SK-N-SH (cell line): ENCODE results near the gene MAGI2. TPM values are rescaled to one million over a fixed set of nuclear protein-coding genes. Genes with fewer than 3 reads are reported as not detected.

Source experiments
- CTCF ChIA-PET: fragments of 300-600, 350-600 bp; formaldehyde crosslinking; extraction: SDS; loops from one replicate; lab custom pipeline; 2021; lab: Yijun Ruan, JAX
- POLR2A ChIA-PET: fragments of 350-600 bp; sonication (Branson Sonifier 250); formaldehyde crosslinking; extraction: SDS; loops from one replicate; lab custom pipeline; 2020; ENCODE audit warnings: antibody characterized with exemption, inconsistent platforms; lab: Yijun Ruan, JAX
- DNase-seq: peaks from one replicate; pipeline ENCODE4 v3.0.0; 2012
- H2AFZ ChIP-seq: fragments of 200-600 bp; sonication (generic); 2 replicates; pipeline ENCODE4 v1.8.1; 2016; ENCODE audit warnings: antibody characterized with exemption, mild to moderate bottlenecking, low read depth
- H3F3A ChIP-seq: fragments of 200-600 bp; sonication (generic); replicated peaks from 2 replicates; pipeline ENCODE3; 2016; ENCODE audit warnings: antibody characterized with exemption, mild to moderate bottlenecking; ENCODE audit not compliant: insufficient read depth
- H3K27ac ChIP-seq, 2 experiments: fragments of 200-500 bp in 1 of 2; fragments of 200-600 bp in 1 of 2; sonication (Bioruptor generic) in 1 of 2; sonication (generic), shearing (Covaris generic) in 1 of 2; 2 replicates each; pipeline versions ENCODE4 v1.5.1 to v1.6.1; 2014 to 2016; ENCODE audit warnings: low read depth in 2 of 2, inconsistent platforms in 1 of 2, low read length in 1 of 2, mild to moderate bottlenecking in 1 of 2, mixed read lengths in 1 of 2
- H3K27me3 ChIP-seq: fragments of 200-600 bp; sonication (generic), shearing (Covaris generic); 2 replicates; pipeline ENCODE4 v1.6.1; 2016; ENCODE audit warnings: mixed run types; ENCODE audit not compliant: insufficient read depth
- H3K36me3 ChIP-seq, 2 experiments: fragments of 200-500 bp in 1 of 2; fragments of 200-600 bp in 1 of 2; sonication (Bioruptor generic) in 1 of 2; sonication (generic) in 1 of 2; replicated peaks in 1 of 2; 2 replicates each; pipeline versions ENCODE3 to v1.5.1; 2014 to 2016; ENCODE audit warnings: low read length in 1 of 2, mild to moderate bottlenecking in 1 of 2; ENCODE audit not compliant: insufficient read depth in 2 of 2, control insufficient read depth in 1 of 2
- H3K4me1 ChIP-seq, 2 experiments: fragments of 200-500 bp in 1 of 2; fragments of 200-600 bp in 1 of 2; sonication (Bioruptor generic) in 1 of 2; sonication (generic), shearing (Covaris generic) in 1 of 2; 2 replicates each; pipeline versions ENCODE4 v1.5.1 to v1.6.1; 2014 to 2016; ENCODE audit warnings: low read depth in 1 of 2, low read length in 1 of 2, mixed run types in 1 of 2; ENCODE audit not compliant: insufficient read depth in 2 of 2, control insufficient read depth in 1 of 2
- H3K4me2 ChIP-seq: fragments of 200-600 bp; sonication (generic), shearing (Covaris generic); 2 replicates; pipeline ENCODE4 v1.6.1; 2017; ENCODE audit warnings: mixed run types
- H3K4me3 ChIP-seq, 2 experiments: fragments of 200-500 bp in 1 of 2; fragments of 200-600 bp in 1 of 2; sonication (Bioruptor generic) in 1 of 2; sonication (generic), shearing (Covaris generic) in 1 of 2; 2 replicates each; pipeline versions ENCODE4 v1.5.1 to v1.8.1; 2014 to 2016; ENCODE audit warnings: low read depth in 2 of 2, inconsistent platforms in 1 of 2, low read length in 1 of 2, mild to moderate bottlenecking in 1 of 2, mixed read lengths in 1 of 2, moderate library complexity in 1 of 2
- H3K79me2 ChIP-seq: fragments of 200-600 bp; sonication (generic); 2 replicates; pipeline ENCODE4 v1.8.1; 2017; ENCODE audit warnings: mild to moderate bottlenecking; ENCODE audit not compliant: insufficient read depth
- H3K9ac ChIP-seq: fragments of 200-600 bp; sonication (generic); 2 replicates; pipeline ENCODE4 v1.6.1; 2017; ENCODE audit warnings: mixed run types
- H3K9me2 ChIP-seq: fragments of 200-600 bp; sonication (generic); 2 replicates; pipeline ENCODE4 v1.6.1; 2017; ENCODE audit warnings: mixed run types
- H3K9me3 ChIP-seq: fragments of 200-600 bp; sonication (generic); 2 replicates; pipeline ENCODE4 v1.6.1; 2017; ENCODE audit warnings: mixed run types, mild to moderate bottlenecking, moderate library complexity
- H4K20me1 ChIP-seq: fragments of 200-600 bp; sonication (generic); 2 replicates; pipeline ENCODE4 v1.6.1; 2017; ENCODE audit warnings: mild to moderate bottlenecking, mixed run types; ENCODE audit not compliant: insufficient read depth
- CHD2 ChIP-seq: fragments of 150-350 bp; IDR thresholded peaks from 2 replicates; pipeline ENCODE4 v1.6.1; 2018; ENCODE audit warnings: low read length; ENCODE audit not compliant: partially characterized antibody
- ELF1 ChIP-seq: IDR thresholded peaks from 2 replicates; pipeline ENCODE4 v1.4.0; 2012
- EP300 ChIP-seq, 2 experiments: IDR thresholded peaks; 2 replicates each; pipeline versions ENCODE4 v1.4.0 to v1.6.1; 2012; ENCODE audit warnings: borderline replicate concordance in 1 of 2, low read depth in 1 of 2, low read length in 1 of 2
- EZH2phosphoT487 ChIP-seq: fragments of 200-600 bp; sonication (generic); IDR thresholded peaks from 2 replicates; pipeline ENCODE4 v1.6.1; 2017; ENCODE audit warnings: low read depth, mixed run types, mild to moderate bottlenecking, antibody characterized with exemption, moderate library complexity, borderline replicate concordance
- FOSL2 ChIP-seq: IDR thresholded peaks from 2 replicates; pipeline ENCODE4 v1.4.0; 2012; ENCODE audit warnings: low read depth, mild to moderate bottlenecking, moderate library complexity, borderline replicate concordance
- FOXJ3 ChIP-seq: sonication (generic); formaldehyde crosslinking; IDR thresholded peaks from 2 replicates; pipeline ENCODE4 v1.5.1; 2020; ENCODE audit warnings: mild to moderate bottlenecking, missing genetic modification reagents
- FOXM1 ChIP-seq: IDR thresholded peaks from 2 replicates; pipeline ENCODE4 v1.4.0; 2012; ENCODE audit warnings: low read depth, mild to moderate bottlenecking
- GABPA ChIP-seq: IDR thresholded peaks from 2 replicates; pipeline ENCODE4 v1.4.0; 2012; ENCODE audit warnings: low read depth, mild to moderate bottlenecking
- JUND ChIP-seq: IDR thresholded peaks from 2 replicates; pipeline ENCODE4 v1.4.0; 2012
- MEF2A ChIP-seq: IDR thresholded peaks from 2 replicates; pipeline ENCODE4 v1.4.0; 2012; ENCODE audit warnings: low read depth, borderline replicate concordance
- MXI1 ChIP-seq: IDR thresholded peaks from 2 replicates; pipeline ENCODE4 v1.6.1; 2012; ENCODE audit warnings: mild to moderate bottlenecking, low read depth, low read length, improper control_type of control experiment
- NFIC ChIP-seq: IDR thresholded peaks from 2 replicates; pipeline ENCODE4 v1.4.0; 2012; ENCODE audit warnings: borderline replicate concordance
- NRF1 ChIP-seq: IDR thresholded peaks from 2 replicates; pipeline ENCODE4 v1.6.1; 2012; ENCODE audit warnings: low read depth, mild to moderate bottlenecking, low read length
- PBX3 ChIP-seq: IDR thresholded peaks from 2 replicates; pipeline ENCODE4; 2012
- POLR2AphosphoS5 ChIP-seq: IDR thresholded peaks from 2 replicates; pipeline ENCODE4 v1.6.1; 2012; ENCODE audit warnings: low read depth, low read length
- RFX5 ChIP-seq: IDR thresholded peaks from 2 replicates; pipeline ENCODE4 v1.6.1; 2012; ENCODE audit warnings: mild to moderate bottlenecking, improper control_type of control experiment, low read length
- RXRA ChIP-seq: IDR thresholded peaks from 2 replicates; pipeline ENCODE4 v1.4.0; 2012; ENCODE audit warnings: low read depth, mild to moderate bottlenecking, borderline replicate concordance
- SIN3A ChIP-seq: IDR thresholded peaks from 2 replicates; pipeline ENCODE4 v1.6.1; 2012; ENCODE audit warnings: low read depth, mild to moderate bottlenecking, low read length, moderate library complexity, borderline replicate concordance
- TAF1 ChIP-seq: IDR thresholded peaks from 2 replicates; pipeline ENCODE4 v1.6.1; 2012; ENCODE audit warnings: low read depth, mild to moderate bottlenecking, low read length, moderate library complexity, borderline replicate concordance
- TCF12 ChIP-seq: IDR thresholded peaks from 2 replicates; pipeline ENCODE4 v1.4.0; 2012
- TEAD4 ChIP-seq: IDR thresholded peaks from 2 replicates; pipeline ENCODE4 v1.4.0; 2012; ENCODE audit warnings: mild to moderate bottlenecking, borderline replicate concordance; ENCODE audit not compliant: insufficient read depth
- YY1 ChIP-seq: IDR thresholded peaks from 2 replicates; pipeline ENCODE4 v1.4.0; 2012; ENCODE audit warnings: low read depth, mild to moderate bottlenecking
- ZBTB33 ChIP-seq: IDR thresholded peaks from 2 replicates; pipeline ENCODE4 v1.4.0; 2012; ENCODE audit warnings: low read depth, borderline replicate concordance
- WGBS: methylation state at CpG from one replicate; pipeline ENCODE4 v1.1.6; 2017; ENCODE audit warnings: low lambda C conversion rate; 5-methylcytosine and 5-hydroxymethylcytosine counted together
- polyA plus RNA-seq, 3 experiments: library from polyadenylated mRNA; depleted of rRNA; stranded (reverse); fragments of >200 nt; gene quantifications; 2 replicates each; pipeline ENCODE4 v1.2.3, GENCODE V29; 2012
- TF ChIP-seq, protein P1 (sequence below): fragments of 150-350 bp; IDR thresholded peaks from 2 replicates; pipeline ENCODE4 v1.6.1; 2016; ENCODE audit warnings: mild to moderate bottlenecking, low read depth, low read length

Gene MAGI2
- polyA plus RNA-seq, 1 of the 3 experiments (the other 2 are of a cell fraction): 1.1 TPM

- H3K4me3 ChIP-seq: no peak overlapping the region
- no peak for DNase-seq
- no peak overlapping the region for H3K9ac ChIP-seq
- ChIA-PET POLR2A (no interaction called here), CTCF (interaction anchor here (0.7 to 0.9 kb wide), 2 partner anchors 9 to 10 kb away, joined by 3 read pairs; no protein-coding TSS in a partner anchor)
- no peak overlapping the region for H2AFZ ChIP-seq
- no peaks in the 10 kb centered on the region for H3K79me2 ChIP-seq
- H4K20me1 ChIP-seq: no peaks in the 10 kb centered on the region
- H3K36me3 ChIP-seq: no peaks in the 10 kb centered on the region
- H3K4me2 ChIP-seq: no peak overlapping the region
- TF ChIP-seq MEF2A (no peak), RXRA (no peak), FOXM1 (no peak), TCF12 (no peak), MXI1 (no peak), FOXJ3 (CRISPR knock-in tag) (no peak), CHD2 (no peak), NFIC (no peak)
- no peaks in the 10 kb centered on the region for H3K9me3 ChIP-seq
- no peaks in the 10 kb centered on the region for H3K27me3 ChIP-seq
- H3K4me1 ChIP-seq: peaks cover 7 to 10% of the 10 kb centered on the region in 2 experiments; a peak in 2 of 4 replicates
- 84% methylated on average over 6 of the region's 6 CpGs for WGBS
- H3F3A ChIP-seq: peaks cover 24% of the 10 kb centered on the region
- no peaks in the 10 kb centered on the region for H3K9me2 ChIP-seq
- no peak overlapping the region for H3K27ac ChIP-seq
Observed at GRCh38 chr7:78636727-78637126, 816.7 kb downstream of the MAGI2 start.

GRCh38 chr7:78635026-78635793, 818.3 kb downstream of the MAGI2 start:
- CTCF ChIA-PET: no interaction called here
- no peak overlapping the region for H2AFZ ChIP-seq
- no peak for DNase-seq
- TF ChIP-seq, protein P1, sequence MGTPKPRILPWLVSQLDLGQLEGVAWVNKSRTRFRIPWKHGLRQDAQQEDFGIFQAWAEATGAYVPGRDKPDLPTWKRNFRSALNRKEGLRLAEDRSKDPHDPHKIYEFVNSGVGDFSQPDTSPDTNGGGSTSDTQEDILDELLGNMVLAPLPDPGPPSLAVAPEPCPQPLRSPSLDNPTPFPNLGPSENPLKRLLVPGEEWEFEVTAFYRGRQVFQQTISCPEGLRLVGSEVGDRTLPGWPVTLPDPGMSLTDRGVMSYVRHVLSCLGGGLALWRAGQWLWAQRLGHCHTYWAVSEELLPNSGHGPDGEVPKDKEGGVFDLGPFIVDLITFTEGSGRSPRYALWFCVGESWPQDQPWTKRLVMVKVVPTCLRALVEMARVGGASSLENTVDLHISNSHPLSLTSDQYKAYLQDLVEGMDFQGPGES: no peak
- 0 out of 2 replicates have a peak, but pooled peaks have one; percentile 25 for TF ChIP-seq SIN3A
- TF ChIP-seq TEAD4: peak; percentile 95
- peak; percentile 76 for TF ChIP-seq MEF2A
- peak; percentile 75 for TF ChIP-seq POLR2AphosphoS5
- peak; percentile 95 for TF ChIP-seq JUND
- peak; percentile 98 for TF ChIP-seq PBX3
- TF ChIP-seq FOXM1: peak; percentile 84; the same call in 1 of the 2 replicates
- peak; percentile 70 for TF ChIP-seq FOSL2
- TF ChIP-seq RXRA: peak; percentile 91; the same call in 1 of the 2 replicates
- TF ChIP-seq TAF1: no peak
- TF ChIP-seq NRF1: no peak
- peak; percentile 100 for TF ChIP-seq TCF12
- TF ChIP-seq YY1: no peak
- TF ChIP-seq ELF1: peak; percentile 51; the same call in 1 of the 2 replicates
- peak in 1 of 2 experiments; percentile 96; a peak in 3 of 4 replicates for TF ChIP-seq EP300 (IDR thresholded peaks at IDR 0.05; ENCODE audit: borderline replicate concordance in 1 of 2, low read depth in 1 of 2, low read length in 1 of 2)
- TF ChIP-seq RFX5: no peak
- TF ChIP-seq EZH2phosphoT487: no peak; the same call in 1 of the 2 replicates
- TF ChIP-seq ZBTB33: peak; percentile 84; the same call in 1 of the 2 replicates
- TF ChIP-seq NFIC: peak; percentile 93
- peak; percentile 26; the same call in 1 of the 2 replicates for TF ChIP-seq GABPA

More at GRCh38 chr7:78635026-78635793, 818.3 kb downstream of the MAGI2 start:
- Histone ChIP-seq H3K4me1 (peaks cover 7 to 10% of the 10 kb centered on the region in 2 experiments; a peak in 2 of 4 replicates), H3K36me3 (no peaks in the 10 kb centered on the region), H3K9ac (no peak overlapping the region), H3F3A (peaks cover 24% of the 10 kb centered on the region), H4K20me1 (no peaks in the 10 kb centered on the region), H3K4me3 (no peak overlapping the region), H3K9me3 (no peaks in the 10 kb centered on the region), H3K4me2 (peak overlapping the region; percentile 40; the same call in 1 of the 2 replicates), H3K79me2 (no peaks in the 10 kb centered on the region), H3K27me3 (no peaks in the 10 kb centered on the region), H3K9me2 (no peaks in the 10 kb centered on the region), H3K27ac (peak overlapping the region in 1 of 2 experiments; percentile 65; a peak in 2 of 4 replicates)
- WGBS: 48% methylated on average over 4 of the region's 4 CpGs
- POLR2A ChIA-PET: no interaction called here
